ENCODE measurements around the gene B3GALT4. TPM values are rescaled to one million over a fixed set of nuclear protein-coding genes. Genes with fewer than 3 reads are reported as not detected.
"Not testable (repeated sequence)": the region's sequence is repeated elsewhere in the genome, so short reads cannot be mapped to it uniquely, and the experiment has no call there.

Gene B3GALT4
- total and polyA plus RNA-seq, 4 experiments from 2014 or later = 22.2 to 46.7 (median 36.9) TPM

GRCh38 chr6:33279971-33280511, 3.1 kb downstream of the B3GALT4 start:
- H3K4me1 ChIP-seq (ENCODE audit: insufficient read depth, low read length) = peaks cover 41% of the 10 kb centered on the region
- H3K9me3 Mint-ChIP-seq = no peaks in the 10 kb centered on the region
- no peaks in the 10 kb centered on the region for H3K27me3 Mint-ChIP-seq
- peak overlapping the region in 2 of 8 donors; percentile 31 to 50 for H3K4me3 Mint-ChIP-seq
- no peak for DNase-seq
- no peaks in the 10 kb centered on the region for H3K27me3 ChIP-seq (ENCODE audit: insufficient read depth, low read length)
- H3K4me1 Mint-ChIP-seq = peaks cover 12 to 58% (median 33%) of the 10 kb centered on the region in 4 donors
- H3K9me3 ChIP-seq (ENCODE audit: control insufficient read depth in 1 of 2, low read length in 2 of 2) = no peaks in the 10 kb centered on the region
- CTCF ChIA-PET (ENCODE audit: partially characterized antibody) = no interaction called here
- H3K27ac Mint-ChIP-seq = peak overlapping the region in 4 of 7 donors; percentile 29 to 78 (median 52)
- intact Hi-C loops (cut with micrococcal nuclease) = loop anchor here (10.0 kb wide), 2 partner anchors 295 to 1305 kb away; partner anchors contain the start of gene DXO
- POLR2A ChIA-PET (ENCODE audit: partially characterized antibody) = interaction anchor here (0.9 to 8.8 kb wide), 5 partner anchors 8 to 65 kb away, joined by 3 to 220 read pairs (median 13); partner anchors contain the start of genes PFDN6, RGL2, RPS18 and VPS52
- no peak overlapping the region for H3K27ac ChIP-seq (ENCODE audit: low read depth, low read length)
- H3K4me3 ChIP-seq (ENCODE audit: low read length in 2 of 2) = no peak overlapping the region
- peaks cover 16 to 63% of the 10 kb centered on the region in 2 donors for H3K36me3 Mint-ChIP-seq
- H3K36me3 ChIP-seq (ENCODE audit: insufficient read depth, low read length) = peaks cover 35% of the 10 kb centered on the region

GRCh38 chr6:33280539-33280938, 3.6 kb downstream of the B3GALT4 start:
- POLR2A ChIA-PET (ENCODE audit: partially characterized antibody) = interaction anchor here (0.9 to 8.8 kb wide), 5 partner anchors 9 to 64 kb away, joined by 4 to 220 read pairs (median 13); partner anchors contain the start of genes PFDN6, RGL2, RPS18 and VPS52
- no peaks in the 10 kb centered on the region for H3K9me3 Mint-ChIP-seq
- CTCF ChIA-PET (ENCODE audit: partially characterized antibody) = interaction anchor here (0.7 to 1.0 kb wide), 3 partner anchors 9 to 65 kb away, joined by 3 read pairs; partner anchors contain the start of genes PFDN6 and WDR46
- intact Hi-C loops (cut with micrococcal nuclease) = no loop called here
- Histone ChIP-seq H3K4me3 (ENCODE audit: low read length in 2 of 2) (no peak overlapping the region), H3K36me3 (ENCODE audit: insufficient read depth, low read length) (peaks cover 30% of the 10 kb centered on the region), H3K9me3 (ENCODE audit: control insufficient read depth in 1 of 2, low read length in 2 of 2) (no peaks in the 10 kb centered on the region), H3K27me3 (ENCODE audit: insufficient read depth, low read length) (no peaks in the 10 kb centered on the region), H3K4me1 (ENCODE audit: insufficient read depth, low read length) (peaks cover 36% of the 10 kb centered on the region), H3K27ac (ENCODE audit: low read depth, low read length) (no peak overlapping the region)
- peaks cover 16 to 58% of the 10 kb centered on the region in 2 donors for H3K36me3 Mint-ChIP-seq
- no peak for DNase-seq
- peak overlapping the region in 4 of 7 donors; percentile 6 to 65 (median 49) for H3K27ac Mint-ChIP-seq
- H3K4me1 Mint-ChIP-seq = peaks cover 12 to 53% (median 28%) of the 10 kb centered on the region in 4 donors
- no peak overlapping the region for H3K4me3 Mint-ChIP-seq
- no peaks in the 10 kb centered on the region for H3K27me3 Mint-ChIP-seq

DNA sequence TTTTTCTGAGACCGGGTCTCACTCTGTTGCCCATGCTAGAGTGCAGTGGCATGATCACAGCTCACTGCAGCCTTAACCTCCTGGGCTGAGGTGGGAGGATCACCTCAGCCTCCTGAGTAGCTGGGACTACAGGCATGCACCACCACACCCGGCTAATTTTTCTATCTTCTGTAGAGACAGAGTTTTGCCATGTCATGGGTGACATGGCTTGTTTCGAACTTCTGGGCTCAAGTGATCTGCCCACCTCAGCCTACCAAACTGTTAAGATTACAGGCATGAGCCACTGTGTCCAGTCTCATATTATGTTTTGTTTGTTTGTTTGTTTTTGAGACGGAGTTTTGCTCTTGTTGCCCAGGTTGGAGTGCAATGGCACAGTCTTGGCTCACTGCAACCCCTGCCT, 8.3 kb downstream of the B3GALT4 start:
- intact Hi-C loops (cut with micrococcal nuclease); H3K9me3 ChIP-seq (ENCODE audit: control insufficient read depth in 1 of 2, low read length in 2 of 2); H3K27ac ChIP-seq (ENCODE audit: low read depth, low read length); H3K4me3 ChIP-seq (ENCODE audit: low read length in 2 of 2); H3K27ac Mint-ChIP-seq; H3K27me3 Mint-ChIP-seq; H3K9me3 Mint-ChIP-seq; H3K27me3 ChIP-seq (ENCODE audit: insufficient read depth, low read length); DNase-seq: not testable (repeated sequence)
- peaks cover 18 to 50% (median 30%) of the 10 kb centered on the region in 4 donors for H3K4me1 Mint-ChIP-seq
- Histone ChIP-seq H3K36me3 (ENCODE audit: insufficient read depth, low read length) (peaks cover 21% of the 10 kb centered on the region), H3K4me1 (ENCODE audit: insufficient read depth, low read length) (peaks cover 21% of the 10 kb centered on the region)
- ChIA-PET CTCF (ENCODE audit: partially characterized antibody) (interaction anchor here (1.0 kb wide), 1 partner anchor 16 kb away, joined by 3 read pairs; no protein-coding TSS in a partner anchor), POLR2A (ENCODE audit: partially characterized antibody) (interaction anchor here (1.1 to 1.4 kb wide), 3 partner anchors 8 to 32 kb away, joined by 3 to 5 read pairs (median 3); partner anchors contain the start of genes B3GALT4, RPS18, VPS52 and ZBTB22)
- H3K36me3 Mint-ChIP-seq = peaks cover 20 to 52% of the 10 kb centered on the region in 2 donors
- H3K4me3 Mint-ChIP-seq = peak overlapping the region in 1 of 8 donors; percentile 26

DNA sequence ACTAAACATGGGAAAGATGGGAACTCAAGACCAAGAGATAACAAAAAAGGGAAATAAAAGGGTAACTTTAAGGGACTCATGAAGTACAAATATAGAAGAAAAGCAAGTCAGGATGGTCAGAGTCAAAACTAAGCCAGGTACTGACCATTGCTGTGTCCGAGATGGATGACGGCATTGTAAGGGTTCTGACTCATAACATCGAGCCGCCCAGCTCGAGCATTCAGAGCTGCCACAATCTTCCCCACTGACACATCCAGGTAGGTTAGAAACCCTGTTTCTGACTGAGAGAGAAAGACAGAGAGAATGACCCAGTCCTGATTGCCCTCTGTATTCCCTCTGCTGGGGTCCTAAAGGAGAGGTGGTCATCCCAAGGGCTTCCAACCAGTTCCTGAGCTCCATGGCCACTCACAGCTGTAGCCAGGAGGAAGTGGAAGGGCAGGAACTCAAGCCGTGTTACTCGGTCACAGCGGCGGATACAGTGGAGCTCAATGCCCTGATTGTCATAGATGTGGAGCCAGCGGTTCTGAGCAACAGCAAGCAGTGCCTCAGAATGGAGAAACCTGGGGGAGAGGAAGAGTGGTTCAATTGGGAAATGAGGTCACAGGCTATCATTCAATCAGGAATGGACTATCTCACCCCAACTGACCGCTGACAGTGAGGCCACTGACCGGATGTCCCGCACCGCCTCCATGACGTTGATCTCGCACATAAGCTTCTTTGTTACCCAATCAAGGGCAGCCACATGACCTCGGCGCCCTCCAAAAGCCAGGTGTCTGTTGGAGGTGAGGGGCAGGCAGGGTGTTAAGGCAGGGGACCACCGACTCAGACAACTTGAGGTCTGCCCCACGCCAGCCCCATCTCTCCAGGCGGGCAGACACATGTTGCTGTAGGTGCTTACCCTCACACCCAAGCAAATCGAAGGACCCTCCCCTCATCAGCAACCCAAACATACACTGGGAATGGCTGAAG, 10.3 kb downstream of the B3GALT4 start:
- ChIA-PET CTCF (ENCODE audit: partially characterized antibody) (interaction anchor here (1.3 kb wide), 1 partner anchor 10 kb away, joined by 5 read pairs; the partner anchor contains the start of gene B3GALT4), POLR2A (ENCODE audit: partially characterized antibody) (interaction anchor here (2.7 to 8.8 kb wide), 7 partner anchors 10 to 57 kb away, joined by 22 to 220 read pairs (median 66); partner anchors contain the start of genes B3GALT4, RGL2, RPS18 and TAPBP)
- Histone ChIP-seq H3K27ac (ENCODE audit: low read depth, low read length) (peak overlapping the region; percentile 71), H3K27me3 (ENCODE audit: insufficient read depth, low read length) (no peaks in the 10 kb centered on the region), H3K9me3 (ENCODE audit: control insufficient read depth in 1 of 2, low read length in 2 of 2) (no peaks in the 10 kb centered on the region), H3K36me3 (ENCODE audit: insufficient read depth, low read length) (peaks cover 31% of the 10 kb centered on the region), H3K4me3 (ENCODE audit: low read length in 2 of 2) (no peak overlapping the region), H3K4me1 (ENCODE audit: insufficient read depth, low read length) (peaks cover 30% of the 10 kb centered on the region)
- Mint-ChIP-seq H3K27me3 (no peaks in the 10 kb centered on the region), H3K27ac (peak overlapping the region in 4 of 7 donors; percentile 30 to 63 (median 59)), H3K9me3 (no peaks in the 10 kb centered on the region), H3K36me3 (peaks cover 20 to 48% of the 10 kb centered on the region in 2 donors), H3K4me3 (peak overlapping the region; percentile 69 to 100 (median 98)), H3K4me1 (peaks cover 24 to 48% (median 36%) of the 10 kb centered on the region in 4 donors)
- intact Hi-C loops (cut with micrococcal nuclease) = no loop called here
- no peak for DNase-seq

DNA sequence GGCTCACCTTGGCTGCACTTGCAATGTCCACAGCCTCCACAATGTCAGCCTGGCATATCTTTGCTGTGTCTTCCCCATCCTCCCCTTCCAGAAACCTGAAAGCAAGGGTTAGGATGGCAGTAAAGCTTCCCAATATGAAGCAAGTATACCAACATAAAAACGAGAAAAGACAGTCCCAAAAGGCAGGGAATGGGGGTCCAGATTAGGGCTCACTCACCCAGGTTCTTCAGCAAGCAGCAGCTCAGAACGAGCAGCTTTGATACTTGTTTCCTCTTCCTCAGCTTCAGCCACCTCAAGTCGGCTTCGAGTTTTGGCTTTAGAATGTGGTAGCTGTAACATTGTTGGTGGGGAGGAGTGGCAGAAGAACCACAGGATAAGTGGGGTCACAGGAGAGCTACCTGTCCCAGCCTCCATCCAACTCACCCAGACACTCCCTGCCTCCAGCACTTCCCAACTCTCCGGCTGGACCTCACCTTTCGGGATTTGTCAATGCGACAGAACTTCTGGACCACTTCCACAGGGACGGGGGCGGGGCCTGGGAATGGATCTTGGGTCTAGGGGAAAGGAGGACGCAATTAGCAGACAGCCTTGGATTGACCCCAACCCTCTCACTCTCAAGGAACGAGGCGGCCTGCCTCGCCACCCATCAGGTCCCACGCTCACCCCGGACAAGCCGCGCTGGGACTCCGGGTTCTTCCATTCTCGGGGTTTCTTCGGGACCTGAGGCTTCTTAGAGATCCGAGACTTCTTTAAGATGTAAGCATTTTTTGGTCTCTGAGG, 11.4 kb downstream of the B3GALT4 start:
- peaks cover 20 to 47% of the 10 kb centered on the region in 2 donors for H3K36me3 Mint-ChIP-seq
- no peaks in the 10 kb centered on the region for H3K27me3 ChIP-seq (ENCODE audit: insufficient read depth, low read length)
- intact Hi-C loops (cut with micrococcal nuclease) = no loop called here
- peaks cover 30% of the 10 kb centered on the region for H3K4me1 ChIP-seq (ENCODE audit: insufficient read depth, low read length)
- ChIA-PET CTCF (ENCODE audit: partially characterized antibody) (interaction anchor here (0.9 to 3.0 kb wide), 10 partner anchors 7 to 130 kb away, joined by 3 to 17 read pairs (median 8); partner anchors contain the start of genes B3GALT4, CUTA, RGL2 and RPS18), POLR2A (ENCODE audit: partially characterized antibody) (interaction anchor here (0.9 to 8.8 kb wide), 18 partner anchors 11 to 443 kb away, joined by 3 to 220 read pairs (median 10); partner anchors contain the start of genes B3GALT4, CUTA, PHF1 and RGL2)
- peaks cover 24 to 48% (median 36%) of the 10 kb centered on the region in 4 donors for H3K4me1 Mint-ChIP-seq
- H3K9me3 Mint-ChIP-seq = no peaks in the 10 kb centered on the region
- no peaks in the 10 kb centered on the region for H3K27me3 Mint-ChIP-seq
- peaks cover 37% of the 10 kb centered on the region for H3K36me3 ChIP-seq (ENCODE audit: insufficient read depth, low read length)
- peak overlapping the region; percentile 73 to 84 for H3K4me3 ChIP-seq (ENCODE audit: low read length in 2 of 2)
- DNase-seq = no peak
- peak overlapping the region; percentile 71 for H3K27ac ChIP-seq (ENCODE audit: low read depth, low read length)
- peak overlapping the region; percentile 79 to 98 (median 95) for H3K27ac Mint-ChIP-seq
- peak overlapping the region; percentile 96 to 100 (median 98) for H3K4me3 Mint-ChIP-seq
- H3K9me3 ChIP-seq (ENCODE audit: control insufficient read depth in 1 of 2, low read length in 2 of 2) = no peaks in the 10 kb centered on the region

Data from CD4-positive, alpha-beta memory T cell (primary cell).